Naive thymus-derived CD8-positive, alpha-beta T cell (primary cell): ENCODE data around the gene ZCCHC9. TPM values are rescaled to one million over a fixed set of nuclear protein-coding genes. Genes with fewer than 3 reads are reported as not detected.
A peak's percentile ranks its signal among the peaks of the same experiment; 100 is the strongest.
"Not testable (repeated sequence)": the region's sequence is repeated elsewhere in the genome, so short reads cannot be mapped to it uniquely, and the experiment has no call there.

Source experiments
- ATAC-seq, 2 donors: fragments of 150-1000 bp; cut with Tn5 transposase in 1 of 2; sonication (Bioruptor Pico), chemical (Tn5 transposase) in 1 of 2; 1 replicate in 1 of 2; 2 replicates in 1 of 2; pipeline ENCODE4 v1.10.0; 2021; ENCODE audit warnings: mild to moderate bottlenecking in 2 of 2, moderate library complexity in 2 of 2
- POLR2A ChIA-PET: fragments of 350-600 bp; sonication (Branson Sonifier 250); formaldehyde crosslinking; loops from one replicate; lab custom pipeline; 2021; ENCODE audit warnings: antibody characterized with exemption; lab: Charles Lee
- DNase-seq, 10 donors: peaks; one replicate each; pipeline versions ENCODE4 v3.0.0 to v3.0.0-alpha.2; 2020 to 2022
- H3K27ac Mint-ChIP-seq, 10 donors: one replicate each; pipeline ENCODE4 v1.8.0; 2020 to 2022; ENCODE audit warnings: mild to moderate bottlenecking in 10 of 10, mixed read lengths in 10 of 10, moderate library complexity in 4 of 10, inconsistent platforms in 1 of 10
- H3K27me3 Mint-ChIP-seq, 5 donors: one replicate each; pipeline ENCODE4 v1.8.0; 2021 to 2022; ENCODE audit warnings: mixed read lengths in 5 of 5
- H3K36me3 Mint-ChIP-seq, 3 donors: one replicate each; pipeline ENCODE4 v1.8.0; 2020 to 2022; ENCODE audit warnings: mixed read lengths in 3 of 3, mild to moderate bottlenecking in 2 of 3, inconsistent platforms in 1 of 3
- H3K4me1 Mint-ChIP-seq, 4 donors: one replicate each; pipeline ENCODE4 v1.8.0; 2021 to 2022; ENCODE audit warnings: mixed read lengths in 4 of 4
- H3K4me3 Mint-ChIP-seq, 10 donors: one replicate each; pipeline ENCODE4 v1.8.0; 2020 to 2022; ENCODE audit warnings: mild to moderate bottlenecking in 10 of 10, mixed read lengths in 10 of 10, moderate library complexity in 6 of 10, inconsistent platforms in 1 of 10
- H3K9me3 Mint-ChIP-seq, 9 donors: one replicate each; pipeline ENCODE4 v1.8.0; 2020 to 2022; ENCODE audit warnings: mixed read lengths in 9 of 9, mild to moderate bottlenecking in 3 of 9, inconsistent platforms in 1 of 9, moderate library complexity in 1 of 9
- polyA plus RNA-seq, 3 donors: library from polyadenylated mRNA; unstranded; fragments of 300-500 nt; fragmentation: Illumina TruSeq; gene quantifications; one replicate each; pipeline ENCODE4 v1.2.3, GENCODE V29; 2021
- total RNA-seq, 8 experiments: library from RNA in 2 of 8; stranded (reverse) in 2 of 8; gene quantifications; one replicate each; pipeline ENCODE4 v1.2.3 and lab custom pipeline; 2021 to 2026

Gene ZCCHC9, protein sequence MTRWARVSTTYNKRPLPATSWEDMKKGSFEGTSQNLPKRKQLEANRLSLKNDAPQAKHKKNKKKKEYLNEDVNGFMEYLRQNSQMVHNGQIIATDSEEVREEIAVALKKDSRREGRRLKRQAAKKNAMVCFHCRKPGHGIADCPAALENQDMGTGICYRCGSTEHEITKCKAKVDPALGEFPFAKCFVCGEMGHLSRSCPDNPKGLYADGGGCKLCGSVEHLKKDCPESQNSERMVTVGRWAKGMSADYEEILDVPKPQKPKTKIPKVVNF
- total RNA-seq = 10 to 100 TPM; 25.4 to 25.5 TPM
- 10 to 100 TPM in 2 of 3 donors, 1 to 10 TPM in 1; 9.7 to 19.0 (median 16.0) TPM for polyA plus RNA-seq
- 18.2 to 33.0 (median 31.1) reads per million in 6 experiments for total RNA-seq (lab: John Stamatoyannopoulos, UW)

DNA sequence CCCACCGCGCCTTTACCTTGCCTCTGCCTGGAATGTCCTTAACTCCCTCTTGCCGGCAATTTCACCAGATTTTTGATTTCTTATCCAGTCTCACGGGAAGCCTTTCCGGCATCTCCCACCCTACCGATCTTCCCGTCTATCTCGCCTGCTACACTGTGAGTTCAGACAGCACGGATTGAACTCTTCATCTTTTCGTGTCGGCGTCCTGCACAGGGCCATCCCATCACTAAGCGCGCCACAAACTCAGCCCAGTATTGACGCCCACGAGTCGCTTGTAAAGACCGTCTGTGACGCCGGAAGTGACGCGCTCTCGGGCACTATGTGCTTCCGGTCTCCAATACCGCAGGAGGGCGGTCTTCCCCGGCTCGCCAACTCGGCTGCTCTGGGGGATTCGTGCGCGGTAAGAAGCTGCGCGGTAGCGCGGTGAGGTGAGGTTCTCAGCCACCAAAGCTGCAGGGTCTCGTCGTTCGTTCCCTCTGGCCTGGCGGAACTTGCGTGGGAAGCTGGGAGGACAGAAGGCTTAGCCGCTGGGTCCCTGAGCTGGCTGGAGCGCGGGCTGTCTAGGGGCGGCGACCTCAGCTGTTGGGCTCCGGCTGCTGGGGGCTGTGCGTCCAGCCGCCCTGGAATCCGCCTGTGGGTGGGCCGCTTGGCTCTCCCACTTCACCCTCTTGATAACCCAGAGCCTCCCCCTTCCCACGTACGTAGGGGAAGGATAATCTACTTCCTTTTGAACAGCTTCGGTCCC is at the start of gene ZCCHC9:
Gene ZCCHC9, plus strand, starts transcription at position 317 of the 745 bp plus-strand sequence. CDS start 3,171 bp downstream, outside the sequence.
- H3K27me3 Mint-ChIP-seq = no peaks in the 10 kb centered on the region
- POLR2A ChIA-PET = interaction anchor here (0.6 to 1.4 kb wide), 6 partner anchors 9 to 1776 kb away, joined by 3 to 5 read pairs (median 3); partner anchors contain the start of genes DHFR, SSBP2 and XRCC4
- H3K36me3 Mint-ChIP-seq = peaks cover 0 to 22% (median 7%) of the 10 kb centered on the region in 3 donors
- DNase-seq (peak; percentile 85 to 97 (median 92)), ATAC-seq (peak; percentile 93 to 94)
- peak within 1 kb of the TSS; percentile 95 to 99 (median 98) for H3K27ac Mint-ChIP-seq
- peaks cover 29 to 63% (median 54%) of the 10 kb centered on the region in 4 donors for H3K4me1 Mint-ChIP-seq
- H3K9me3 Mint-ChIP-seq = no peaks in the 10 kb centered on the region
- peak within 1 kb of the TSS; percentile 88 to 98 (median 96) for H3K4me3 Mint-ChIP-seq

DNA sequence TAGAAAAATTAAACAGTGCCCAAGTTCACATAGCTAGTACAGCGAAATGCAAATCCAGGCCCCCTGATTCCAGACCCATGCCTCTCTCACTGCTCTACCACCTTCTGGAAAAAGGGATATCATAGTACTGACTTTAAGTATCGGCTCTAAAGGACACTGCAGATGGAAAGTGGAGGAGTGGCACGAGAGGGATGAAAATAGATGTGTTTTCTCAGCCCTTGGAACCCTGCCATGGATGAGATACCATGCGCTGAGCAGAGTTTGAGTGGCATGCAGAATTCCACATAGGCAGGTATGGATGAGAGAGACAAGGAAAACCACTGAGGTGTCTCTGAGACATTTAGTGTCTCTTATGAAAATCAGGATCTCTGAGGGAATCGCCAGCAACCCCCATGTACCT is 49.5 kb upstream of the ZCCHC9 start:
- DNase-seq = no peak
- H3K4me3 Mint-ChIP-seq = no peak overlapping the region
- peaks cover 13 to 21% (median 19%) of the 10 kb centered on the region in 3 donors for H3K36me3 Mint-ChIP-seq
- no peaks in the 10 kb centered on the region for H3K27me3 Mint-ChIP-seq
- ATAC-seq = no peak
- no peaks in the 10 kb centered on the region for H3K9me3 Mint-ChIP-seq
- H3K27ac Mint-ChIP-seq = no peak overlapping the region
- POLR2A ChIA-PET = no interaction called here
- H3K4me1 Mint-ChIP-seq = peaks cover 0 to 6% (median 2%) of the 10 kb centered on the region in 4 donors

DNA sequence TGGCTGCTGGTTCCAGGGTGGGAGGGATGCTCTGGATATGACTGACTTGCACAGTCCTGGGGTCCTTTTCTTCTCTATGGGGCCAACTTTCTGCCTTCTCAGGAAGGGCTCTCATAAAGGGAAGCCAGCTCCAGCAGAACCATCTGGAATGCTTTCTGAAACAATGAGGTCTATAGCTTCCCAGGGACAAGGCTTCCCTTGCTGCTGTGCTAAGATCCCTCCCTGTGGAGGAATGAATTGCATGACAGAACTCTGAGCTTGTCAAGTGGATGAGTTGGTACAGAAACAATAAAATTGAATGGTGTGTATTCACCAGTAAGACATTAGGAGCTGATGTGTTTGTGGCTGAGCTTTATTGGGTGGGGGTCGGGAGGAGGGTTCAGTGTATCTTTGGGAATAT is 48.5 kb upstream of the ZCCHC9 start:
- Mint-ChIP-seq H3K9me3 (no peaks in the 10 kb centered on the region), H3K27me3 (no peaks in the 10 kb centered on the region), H3K36me3 (peaks cover 13 to 23% (median 21%) of the 10 kb centered on the region in 3 donors), H3K4me3 (no peak overlapping the region), H3K27ac (no peak overlapping the region), H3K4me1 (peaks cover 0 to 10% (median 3%) of the 10 kb centered on the region in 4 donors)
- ATAC-seq (no peak), DNase-seq (no peak)
- POLR2A ChIA-PET = no interaction called here

DNA sequence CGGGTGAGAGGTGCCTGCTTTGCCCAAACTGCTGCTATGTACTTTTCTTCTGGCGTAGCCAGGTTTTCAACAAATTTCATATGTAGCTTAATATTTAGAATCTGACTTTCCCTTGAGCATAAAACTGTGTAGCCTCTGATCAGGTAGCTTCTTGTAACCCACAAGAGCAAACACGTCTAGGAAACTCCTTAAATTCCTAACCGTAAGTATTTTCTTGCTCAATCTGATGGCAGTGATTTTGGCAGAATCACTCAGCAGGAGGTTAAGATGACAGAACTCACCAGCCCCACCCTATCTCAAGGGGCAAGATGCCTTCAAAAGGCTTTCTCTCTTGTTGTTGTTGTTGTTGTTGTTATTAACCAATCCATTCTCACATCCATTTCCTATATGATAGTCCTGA is 47.5 kb upstream of the ZCCHC9 start:
- no peaks in the 10 kb centered on the region for H3K9me3 Mint-ChIP-seq
- POLR2A ChIA-PET = no interaction called here
- ATAC-seq (no peak), DNase-seq (no peak)
- H3K36me3 Mint-ChIP-seq = peaks cover 13 to 26% (median 22%) of the 10 kb centered on the region in 3 donors
- no peak overlapping the region for H3K4me3 Mint-ChIP-seq
- H3K27ac Mint-ChIP-seq = no peak overlapping the region
- peaks cover 0 to 10% (median 3%) of the 10 kb centered on the region in 4 donors for H3K4me1 Mint-ChIP-seq
- H3K27me3 Mint-ChIP-seq = no peaks in the 10 kb centered on the region

DNA sequence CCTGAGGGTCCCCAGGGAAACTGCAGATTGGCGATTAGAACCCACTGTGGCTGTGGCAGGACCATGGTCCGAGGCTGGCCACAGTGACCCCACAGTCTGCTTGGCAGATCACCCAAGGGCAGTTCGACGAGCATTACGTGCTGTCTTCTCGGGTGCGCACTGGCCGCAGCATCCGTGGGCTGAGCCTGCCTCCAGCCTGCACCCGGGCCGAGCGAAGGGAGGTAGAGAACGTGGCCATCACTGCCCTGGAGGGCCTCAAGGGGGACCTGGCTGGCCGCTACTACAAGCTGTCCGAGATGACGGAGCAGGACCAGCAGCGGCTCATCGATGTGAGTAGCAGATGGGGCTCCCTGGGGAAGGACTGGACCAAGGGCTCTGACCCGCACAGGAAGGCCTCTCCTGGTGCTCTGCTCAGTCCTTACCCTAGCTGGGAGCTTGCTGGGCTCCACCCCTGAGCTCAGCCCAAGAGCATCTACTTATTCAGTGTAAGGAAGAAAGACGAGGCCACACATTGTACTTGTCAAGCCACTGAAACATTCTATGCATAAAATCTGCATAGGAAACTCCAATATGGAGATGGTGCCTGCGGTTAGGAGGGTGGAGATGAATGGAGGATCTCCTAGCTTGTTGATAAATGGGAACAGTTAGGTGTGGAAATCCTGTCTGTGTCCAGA is 46.4 kb upstream of the ZCCHC9 start:
- no peak for DNase-seq
- POLR2A ChIA-PET = no interaction called here
- H3K27ac Mint-ChIP-seq = no peak overlapping the region
- peaks cover 0 to 7% (median 5%) of the 10 kb centered on the region in 9 donors for H3K9me3 Mint-ChIP-seq
- no peak for ATAC-seq
- H3K4me1 Mint-ChIP-seq = peaks cover 0 to 14% (median 3%) of the 10 kb centered on the region in 4 donors
- no peaks in the 10 kb centered on the region for H3K27me3 Mint-ChIP-seq
- H3K4me3 Mint-ChIP-seq = no peak overlapping the region
- H3K36me3 Mint-ChIP-seq = peaks cover 16 to 33% (median 27%) of the 10 kb centered on the region in 3 donors

DNA sequence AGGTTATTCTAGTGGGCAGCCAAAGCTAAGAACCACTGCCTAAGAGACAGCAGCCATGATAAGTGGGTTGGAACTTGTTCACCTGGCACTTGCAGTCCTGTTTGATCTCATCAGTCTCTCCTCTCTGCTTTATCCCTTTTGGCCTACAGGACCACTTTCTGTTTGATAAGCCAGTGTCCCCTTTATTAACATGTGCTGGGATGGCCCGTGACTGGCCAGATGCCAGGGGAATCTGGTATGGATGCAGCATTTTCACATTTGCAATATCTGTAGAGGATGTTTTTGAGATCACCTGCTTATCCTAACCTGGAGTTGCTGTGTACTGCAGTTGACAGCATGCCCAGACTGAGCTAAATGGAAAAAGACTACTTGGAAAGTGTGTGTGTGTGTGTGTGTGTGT is 44.6 kb upstream of the ZCCHC9 start:
- H3K9me3 Mint-ChIP-seq = peaks cover 0 to 24% (median 13%) of the 10 kb centered on the region in 9 donors
- peaks cover 20 to 34% (median 28%) of the 10 kb centered on the region in 3 donors for H3K36me3 Mint-ChIP-seq
- POLR2A ChIA-PET = no interaction called here
- DNase-seq = no peak
- H3K4me1 Mint-ChIP-seq = peaks cover 0 to 15% (median 3%) of the 10 kb centered on the region in 4 donors
- ATAC-seq = no peak
- H3K27ac Mint-ChIP-seq = no peak overlapping the region
- H3K27me3 Mint-ChIP-seq = no peaks in the 10 kb centered on the region
- H3K4me3 Mint-ChIP-seq = no peak overlapping the region

DNA sequence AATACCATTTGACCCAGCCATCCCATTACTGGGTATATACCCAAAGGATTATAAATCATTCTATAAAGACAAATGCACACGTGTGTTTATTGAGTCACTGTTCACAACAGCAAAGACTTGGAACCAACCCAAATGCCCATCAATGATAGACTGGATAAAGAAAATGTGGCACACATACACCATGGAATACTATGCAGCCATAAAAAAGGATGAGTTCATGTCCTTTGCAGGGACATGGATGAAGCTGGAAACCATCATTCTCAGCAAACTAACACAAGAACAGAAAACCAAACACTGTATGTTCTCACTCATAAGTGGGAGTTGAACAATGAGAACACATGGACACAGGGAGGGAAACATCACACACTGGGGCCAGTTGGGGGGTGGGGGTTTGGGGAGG is 38.6 kb upstream of the ZCCHC9 start:
- POLR2A ChIA-PET, ATAC-seq, DNase-seq, H3K27ac Mint-ChIP-seq, H3K4me3 Mint-ChIP-seq, H3K4me1 Mint-ChIP-seq, H3K27me3 Mint-ChIP-seq: not testable (repeated sequence)
- Mint-ChIP-seq H3K36me3 (peaks cover 36 to 56% (median 40%) of the 10 kb centered on the region in 3 donors), H3K9me3 (peaks cover 3 to 40% (median 24%) of the 10 kb centered on the region in 9 donors)

DNA sequence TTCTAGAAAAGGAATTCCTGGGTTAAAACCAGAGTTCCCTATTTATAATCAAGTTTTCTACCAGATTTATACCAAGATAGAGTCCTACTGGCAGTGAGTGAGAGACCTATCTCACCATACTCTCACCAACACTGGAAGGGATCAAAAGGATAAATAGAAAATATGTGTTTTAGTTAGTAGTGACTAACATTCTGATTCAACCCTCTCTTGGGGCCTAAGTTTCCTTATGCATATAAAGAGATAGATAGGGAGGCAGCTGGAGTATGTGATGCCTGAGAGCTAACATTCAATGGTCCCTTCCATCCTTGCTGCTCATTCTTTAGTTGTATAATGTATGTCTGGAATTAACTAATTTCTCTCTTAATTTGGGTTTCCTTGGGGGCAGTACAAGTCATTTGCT is 36.3 kb upstream of the ZCCHC9 start:
- Mint-ChIP-seq H3K27me3 (no peaks in the 10 kb centered on the region), H3K27ac (no peak overlapping the region), H3K9me3 (peaks cover 3 to 34% (median 18%) of the 10 kb centered on the region in 9 donors), H3K36me3 (peaks cover 28 to 49% (median 33%) of the 10 kb centered on the region in 3 donors), H3K4me3 (no peak overlapping the region), H3K4me1 (peaks cover 6 to 7% (median 6%) of the 10 kb centered on the region in 4 donors)
- DNase-seq (no peak), ATAC-seq (no peak)
- POLR2A ChIA-PET = no interaction called here

DNA sequence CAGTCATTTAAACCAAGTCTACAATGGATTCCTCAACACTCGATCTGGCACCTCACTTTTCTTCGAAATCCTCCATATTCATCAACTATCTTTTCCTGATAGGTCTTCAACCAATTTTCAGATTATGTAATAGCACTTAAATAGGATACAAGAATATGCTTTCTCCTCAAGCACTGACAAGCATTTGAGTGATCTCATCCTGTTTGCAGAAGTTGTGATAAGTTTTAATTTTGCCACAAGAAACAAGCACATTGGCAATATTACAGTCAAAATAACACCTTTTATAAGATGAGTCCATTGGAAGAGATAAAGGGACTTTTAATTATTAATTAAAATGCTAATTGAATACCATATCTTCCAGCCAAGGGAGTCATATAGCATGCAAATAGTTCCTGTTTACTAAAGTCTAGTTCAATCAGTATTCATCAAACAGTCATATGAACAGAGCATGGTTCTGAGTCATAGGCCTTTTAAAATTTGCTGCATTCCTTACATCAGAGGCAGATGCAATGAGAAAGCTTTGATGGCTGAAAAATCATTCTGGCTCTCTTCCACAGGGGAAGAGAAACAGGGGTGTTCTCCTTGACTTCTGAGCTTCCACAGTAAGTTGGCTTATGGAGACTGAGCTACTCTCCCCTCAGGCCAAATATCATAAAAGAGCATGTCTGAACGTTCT is 32.7 kb upstream of the ZCCHC9 start:
- DNase-seq = no peak
- ATAC-seq = no peak
- Mint-ChIP-seq H3K27ac (peak overlapping the region in 1 of 10 donors; percentile 10), H3K27me3 (no peaks in the 10 kb centered on the region), H3K9me3 (peaks cover 9 to 36% (median 24%) of the 10 kb centered on the region in 9 donors), H3K36me3 (peaks cover 30 to 51% (median 31%) of the 10 kb centered on the region in 3 donors), H3K4me3 (no peak overlapping the region), H3K4me1 (peaks cover 12 to 19% (median 15%) of the 10 kb centered on the region in 4 donors)
- POLR2A ChIA-PET = no interaction called here

DNA sequence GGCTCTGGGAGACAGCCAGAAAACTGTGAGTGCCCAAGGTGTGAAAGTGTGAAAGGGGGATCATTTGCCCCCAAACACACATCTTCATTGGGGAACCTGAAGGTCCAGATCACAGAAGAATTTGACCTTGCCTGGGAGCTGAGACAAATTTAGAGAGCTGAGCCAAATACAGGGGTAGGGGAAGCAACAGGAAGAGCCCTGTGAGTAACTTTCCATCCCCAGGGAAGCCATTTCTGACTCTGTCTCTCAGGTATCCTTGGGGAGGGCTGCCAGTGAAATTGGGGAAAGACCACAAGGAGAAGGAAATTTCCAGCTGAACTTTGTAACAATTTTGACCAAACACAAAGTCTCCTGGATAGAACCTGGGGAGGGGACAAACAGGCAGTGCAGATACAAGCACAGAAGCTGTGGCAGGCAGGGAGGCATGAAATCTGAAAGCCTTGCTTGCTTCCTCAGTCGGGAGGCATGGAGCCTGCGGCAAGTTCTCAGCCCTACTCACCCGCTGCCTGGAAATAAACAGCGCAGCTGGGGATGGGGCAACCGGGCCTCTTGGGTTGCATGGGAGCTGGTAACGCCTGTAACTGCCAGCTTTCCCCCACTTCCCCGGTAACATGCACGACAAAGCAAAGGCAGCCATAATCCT is 31.5 kb upstream of the ZCCHC9 start:
- H3K9me3 Mint-ChIP-seq = peaks cover 11 to 43% (median 35%) of the 10 kb centered on the region in 9 donors
- no peak overlapping the region for H3K4me3 Mint-ChIP-seq
- no peak for ATAC-seq
- peak overlapping the region in 1 of 10 donors; percentile 51 for H3K27ac Mint-ChIP-seq
- peaks cover 15 to 27% (median 18%) of the 10 kb centered on the region in 4 donors for H3K4me1 Mint-ChIP-seq
- DNase-seq = no peak
- POLR2A ChIA-PET = no interaction called here
- no peaks in the 10 kb centered on the region for H3K27me3 Mint-ChIP-seq
- peaks cover 33 to 54% (median 39%) of the 10 kb centered on the region in 3 donors for H3K36me3 Mint-ChIP-seq

DNA sequence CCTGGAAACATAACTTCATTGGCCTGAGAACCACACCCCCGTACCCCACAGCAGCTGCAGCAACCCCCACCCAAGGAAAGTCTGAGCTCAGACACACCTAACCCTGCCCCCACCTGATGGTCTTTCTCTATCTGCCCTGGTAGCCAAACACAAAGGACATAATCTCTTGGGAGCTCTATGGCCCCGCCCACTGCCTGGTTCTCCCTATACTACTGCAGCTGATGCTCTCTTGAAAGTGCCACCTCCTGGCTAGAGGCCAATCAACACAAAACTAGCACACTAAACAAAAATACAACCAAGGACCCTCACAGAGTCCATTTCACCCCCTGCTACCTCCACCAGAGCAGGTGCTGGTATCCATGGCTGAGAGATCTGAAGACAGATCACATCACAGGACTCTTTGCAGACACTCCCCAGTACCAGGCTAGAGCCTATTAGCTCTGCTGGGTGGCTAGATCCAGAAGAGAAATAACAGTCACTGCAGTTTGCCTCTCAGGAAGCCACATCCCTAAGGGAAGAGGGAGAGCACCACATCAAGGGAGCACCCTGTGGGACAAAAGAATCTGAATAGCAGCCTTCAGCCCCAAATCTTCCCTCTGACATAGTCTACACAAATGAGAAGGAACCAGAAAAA is 30.9 kb upstream of the ZCCHC9 start:
- H3K9me3 Mint-ChIP-seq = peaks cover 12 to 49% (median 40%) of the 10 kb centered on the region in 9 donors
- H3K27me3 Mint-ChIP-seq, DNase-seq, POLR2A ChIA-PET, ATAC-seq, H3K4me3 Mint-ChIP-seq: not testable (repeated sequence)
- H3K27ac Mint-ChIP-seq = peak overlapping the region in 2 of 10 donors; percentile 51 to 61
- peaks cover 34 to 55% (median 46%) of the 10 kb centered on the region in 3 donors for H3K36me3 Mint-ChIP-seq
- H3K4me1 Mint-ChIP-seq = peaks cover 15 to 33% (median 19%) of the 10 kb centered on the region in 4 donors
